Mucosa of descending colon (tissue), 3 donors: ENCODE results near the gene ACOX3. TPM values are rescaled to one million over a fixed set of nuclear protein-coding genes. Genes with fewer than 3 reads are reported as not detected.

Source experiments
- ATAC-seq: fragments of 200-7000 bp; cut with Tn5 transposase; one replicate; pipeline ENCODE4 v1.9.1; 2020; ENCODE audit warnings: mild to moderate bottlenecking, moderate library complexity
- DNase-seq, 3 donors: peaks; one replicate each; pipeline ENCODE4 v3.0.0-alpha.2; 2020
- H3K36me3 ChIP-seq: fragments of 200-600 bp; one replicate; pipeline ENCODE4 v1.8.0; 2021; ENCODE audit warnings: low read depth, mild to moderate bottlenecking
- H3K4me1 ChIP-seq: fragments of 200-600 bp; one replicate; pipeline ENCODE4 v1.8.0; 2021; ENCODE audit warnings: low read depth, mild to moderate bottlenecking
- H3K4me3 ChIP-seq: fragments of 200-600 bp; one replicate; pipeline ENCODE4 v1.8.0; 2021; ENCODE audit warnings: mild to moderate bottlenecking
- H3K9me3 ChIP-seq: fragments of 200-600 bp; one replicate; pipeline ENCODE4 v1.8.0; 2021; ENCODE audit warnings: mild to moderate bottlenecking
- intact Hi-C, 2 donors: fragments of 100-400 bp; cut with DNase I in 1 of 2; cut with micrococcal nuclease in 1 of 2; formaldehyde crosslinking; loops; one replicate each; pipeline versions ENCODE4 v1.11.0 to v1.11.1; 2022; cut with DNase I, micrococcal nuclease
- total RNA-seq, 3 donors: library from RNA; stranded (reverse); fragmentation: NEBNext Ultra II Directional in 2 of 3; extraction: Animal tissue kit (Norgen Biotek cat#: 25700) in 2 of 3; gene quantifications; one replicate each; pipeline versions ENCODE4 v1.2.1 to v1.2.4, GENCODE V29; 2021 to 2023
- TF ChIP-seq, protein P1 (sequence below): fragments of 200-600 bp; IDR thresholded peaks from one replicate; pipeline ENCODE4 v1.8.0; 2022; ENCODE audit warnings: antibody characterized with exemption, mild to moderate bottlenecking
- donor health status: DM: no; HTN: no; CAD: no; lungs with moderate emphysema.
- donor health status: DM: no; HTN: no; CAD: no.
- donor health status: DM: no; HTN: yes; CAD: no.

The ACOX3 gene
- total RNA-seq, 3 donors from 2014 or later: 22.4 to 34.7 (median 26.0) TPM

DNA sequence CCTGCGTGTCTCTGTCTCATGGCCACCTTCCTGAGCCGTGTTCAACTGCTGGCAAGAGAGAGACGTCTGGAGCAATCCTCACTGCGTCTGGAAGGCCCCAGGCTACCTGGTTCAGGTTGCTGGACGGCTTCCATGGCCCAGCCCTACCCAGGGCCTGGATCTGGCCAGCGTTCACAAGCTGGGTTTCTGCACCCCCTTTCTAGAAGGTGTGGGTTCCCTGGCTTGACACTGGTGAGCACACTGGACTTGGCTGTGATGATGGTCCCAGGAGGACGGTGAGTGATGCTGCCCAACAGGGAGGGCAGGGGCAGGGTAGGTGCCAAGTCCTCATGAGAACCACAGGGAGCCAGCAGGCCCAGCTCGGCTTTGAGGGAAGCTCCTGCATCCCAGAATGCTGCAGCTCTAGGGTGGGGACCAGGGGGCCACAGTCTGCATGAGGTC is 107.6 kb downstream of the ACOX3 start:
- no peak for DNase-seq
- TF ChIP-seq, protein P1, sequence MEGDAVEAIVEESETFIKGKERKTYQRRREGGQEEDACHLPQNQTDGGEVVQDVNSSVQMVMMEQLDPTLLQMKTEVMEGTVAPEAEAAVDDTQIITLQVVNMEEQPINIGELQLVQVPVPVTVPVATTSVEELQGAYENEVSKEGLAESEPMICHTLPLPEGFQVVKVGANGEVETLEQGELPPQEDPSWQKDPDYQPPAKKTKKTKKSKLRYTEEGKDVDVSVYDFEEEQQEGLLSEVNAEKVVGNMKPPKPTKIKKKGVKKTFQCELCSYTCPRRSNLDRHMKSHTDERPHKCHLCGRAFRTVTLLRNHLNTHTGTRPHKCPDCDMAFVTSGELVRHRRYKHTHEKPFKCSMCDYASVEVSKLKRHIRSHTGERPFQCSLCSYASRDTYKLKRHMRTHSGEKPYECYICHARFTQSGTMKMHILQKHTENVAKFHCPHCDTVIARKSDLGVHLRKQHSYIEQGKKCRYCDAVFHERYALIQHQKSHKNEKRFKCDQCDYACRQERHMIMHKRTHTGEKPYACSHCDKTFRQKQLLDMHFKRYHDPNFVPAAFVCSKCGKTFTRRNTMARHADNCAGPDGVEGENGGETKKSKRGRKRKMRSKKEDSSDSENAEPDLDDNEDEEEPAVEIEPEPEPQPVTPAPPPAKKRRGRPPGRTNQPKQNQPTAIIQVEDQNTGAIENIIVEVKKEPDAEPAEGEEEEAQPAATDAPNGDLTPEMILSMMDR: no peak

GRCh38 chr4:8332038-8332857 is 108.3 kb downstream of the ACOX3 start:
- intact Hi-C loops: no loop called here
- DNase-seq (no peak), ATAC-seq (no peak)
- Histone ChIP-seq H3K4me1 (peaks cover 2% of the 10 kb centered on the region), H3K9me3 (no peaks in the 10 kb centered on the region), H3K36me3 (no peaks in the 10 kb centered on the region), H3K4me3 (no peak overlapping the region)
- TF ChIP-seq, protein P1: no peak

More for the DNA sequence above, 107.6 kb downstream of the ACOX3 start:
- intact Hi-C loops: no loop called here
- ATAC-seq: no peak
- Histone ChIP-seq H3K36me3 (no peaks in the 10 kb centered on the region), H3K9me3 (no peaks in the 10 kb centered on the region), H3K4me1 (peaks cover 2% of the 10 kb centered on the region), H3K4me3 (no peak overlapping the region)

DNA sequence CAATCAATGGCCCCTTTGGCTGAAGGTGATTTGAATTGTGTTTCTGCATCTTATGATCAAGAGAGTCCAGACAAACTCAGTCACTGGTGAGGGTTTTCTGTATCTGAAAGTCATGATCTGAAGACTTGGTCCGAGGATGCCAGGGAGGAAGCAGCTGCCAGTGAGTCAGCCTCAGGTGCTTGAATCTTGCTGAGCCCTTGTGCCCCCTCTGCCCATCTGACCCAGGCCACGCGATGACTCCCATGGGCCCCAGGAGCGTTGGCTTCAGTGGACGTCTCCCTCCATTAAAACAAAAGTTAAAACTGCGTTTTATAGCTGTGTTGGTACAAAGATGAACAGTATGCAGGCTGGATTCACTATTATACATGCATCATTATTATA is 109.0 kb downstream of the ACOX3 start:
- H3K9me3 ChIP-seq: no peaks in the 10 kb centered on the region
- intact Hi-C loops: no loop called here
- H3K36me3 ChIP-seq: no peaks in the 10 kb centered on the region
- ATAC-seq (no peak), DNase-seq (no peak)
- H3K4me3 ChIP-seq: no peak overlapping the region
- TF ChIP-seq, protein P1: no peak
- H3K4me1 ChIP-seq: peaks cover 2% of the 10 kb centered on the region

- intact Hi-C loops: no loop called here
- ATAC-seq: peak; percentile 32
- no peak overlapping the region for H3K4me3 ChIP-seq
- peaks cover 2% of the 10 kb centered on the region for H3K4me1 ChIP-seq
- H3K36me3 ChIP-seq: no peaks in the 10 kb centered on the region
- peak in 1 of 3 donors; percentile 33 for DNase-seq
- no peaks in the 10 kb centered on the region for H3K9me3 ChIP-seq
- TF ChIP-seq, protein P1: no peak
Measured at GRCh38 chr4:8330821-8331574, 109.5 kb downstream of the ACOX3 start.

DNA sequence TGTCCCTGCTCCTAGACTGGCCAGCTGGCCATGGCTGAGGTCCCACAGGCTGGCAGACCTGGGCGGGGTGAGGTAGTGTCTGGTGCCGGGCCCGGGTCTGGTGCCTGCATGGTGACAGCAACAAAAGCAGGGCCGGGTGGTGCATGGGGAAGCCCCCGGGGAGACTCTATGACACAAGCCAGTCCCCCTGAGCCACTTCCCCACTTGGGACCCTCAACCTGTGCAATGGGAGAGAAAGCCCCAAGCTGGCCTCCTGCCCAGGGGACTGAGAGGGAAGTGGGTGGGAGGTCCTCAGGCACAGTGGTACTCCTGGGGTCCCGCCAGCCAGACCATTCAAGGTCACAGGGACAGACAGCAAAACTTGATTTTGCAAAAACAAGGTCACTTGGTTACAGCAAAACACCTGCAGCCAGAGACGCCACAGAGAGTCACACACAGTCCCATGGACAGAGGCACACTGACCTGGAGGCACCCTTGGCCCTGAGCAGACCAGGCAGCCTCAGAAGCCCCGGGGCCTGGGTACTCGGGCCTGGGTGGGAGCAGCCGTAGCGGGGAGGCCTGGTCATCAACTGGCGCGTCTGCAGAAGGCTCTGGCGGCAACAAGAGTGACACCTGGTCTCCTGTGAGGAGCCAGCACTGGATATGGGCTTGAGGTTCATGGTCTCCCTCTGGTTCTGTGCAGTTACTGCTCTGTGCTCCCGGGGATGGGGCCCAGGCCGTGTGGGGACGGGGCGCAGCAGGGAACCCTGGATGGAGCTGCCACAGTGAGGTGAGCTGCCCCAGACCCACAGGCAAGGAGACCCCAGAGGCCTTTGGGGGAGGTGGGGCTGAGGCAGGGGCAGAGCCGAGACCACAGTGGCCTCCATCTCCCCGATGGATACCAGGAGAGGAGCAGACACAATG is 110.4 kb downstream of the ACOX3 start:
- H3K4me3 ChIP-seq: no peak overlapping the region
- H3K9me3 ChIP-seq: no peaks in the 10 kb centered on the region
- H3K4me1 ChIP-seq: peaks cover 2% of the 10 kb centered on the region
- intact Hi-C loops: no loop called here
- TF ChIP-seq, protein P1: no peak
- no peak for ATAC-seq
- H3K36me3 ChIP-seq: no peaks in the 10 kb centered on the region
- DNase-seq: peak in 1 of 3 donors; percentile 9
